WTC11 (cell line): ENCODE results near the gene ADAM8.

Experiments
- ATF1 ChIP-seq: sonication (generic); formaldehyde crosslinking; IDR thresholded peaks from 2 replicates; pipeline ENCODE4 v1.8.1; 2023; ENCODE audit warnings: mild to moderate bottlenecking, moderate library complexity, missing genetic modification reagents
- KAT7 ChIP-seq: sonication (generic); formaldehyde crosslinking; IDR thresholded peaks from 2 replicates; pipeline ENCODE4 v1.8.1; 2023; ENCODE audit warnings: missing genetic modification reagents, mild to moderate bottlenecking, borderline replicate concordance
- NFE2L1 ChIP-seq: sonication (generic); formaldehyde crosslinking; IDR thresholded peaks from 2 replicates; pipeline ENCODE4 v1.8.1; 2023; ENCODE audit warnings: missing genetic modification reagents
- SP1 ChIP-seq: sonication (generic); formaldehyde crosslinking; conservative IDR thresholded peaks from 2 replicates; pipeline ENCODE4 v1.8.1; 2022; ENCODE audit warnings: missing genetic modification reagents
- ZNF416 ChIP-seq: fragments of 250-450 bp; sonication (Bioruptor Pico); IDR thresholded peaks from 2 replicates; pipeline ENCODE4 v1.9.0; 2021; ENCODE audit warnings: mild to moderate bottlenecking, inconsistent platforms
- TF ChIP-seq, protein P1 (sequence below): sonication (generic); formaldehyde crosslinking; IDR thresholded peaks from 2 replicates; pipeline ENCODE4 v1.8.0; 2023; ENCODE audit warnings: missing genetic modification reagents
- TF ChIP-seq, protein P2 (sequence below): sonication (generic); formaldehyde crosslinking; IDR thresholded peaks from 2 replicates; pipeline ENCODE4 v1.8.1; 2022; ENCODE audit warnings: missing genetic modification reagents, borderline replicate concordance
- TF ChIP-seq, protein P3 (sequence below): fragments of 200-600 bp; IDR thresholded peaks from 2 replicates; pipeline ENCODE4 v1.8.0; 2022; ENCODE audit warnings: antibody characterized with exemption
- TF ChIP-seq, protein P4 (sequence below): sonication (generic); formaldehyde crosslinking; IDR thresholded peaks from 2 replicates; pipeline ENCODE4 v1.8.0; 2022; ENCODE audit warnings: mild to moderate bottlenecking, missing genetic modification reagents
- TF ChIP-seq, protein P5 (sequence below): fragments of 250-450 bp; sonication (Bioruptor Pico); IDR thresholded peaks from 2 replicates; pipeline ENCODE4 v2.1.2; 2022; ENCODE audit warnings: mild to moderate bottlenecking, moderate library complexity
- TF ChIP-seq, protein P6 (sequence below): sonication (generic); formaldehyde crosslinking; IDR thresholded peaks from 2 replicates; pipeline ENCODE4 v1.8.0; 2022; ENCODE audit warnings: mild to moderate bottlenecking, missing genetic modification reagents

DNA sequence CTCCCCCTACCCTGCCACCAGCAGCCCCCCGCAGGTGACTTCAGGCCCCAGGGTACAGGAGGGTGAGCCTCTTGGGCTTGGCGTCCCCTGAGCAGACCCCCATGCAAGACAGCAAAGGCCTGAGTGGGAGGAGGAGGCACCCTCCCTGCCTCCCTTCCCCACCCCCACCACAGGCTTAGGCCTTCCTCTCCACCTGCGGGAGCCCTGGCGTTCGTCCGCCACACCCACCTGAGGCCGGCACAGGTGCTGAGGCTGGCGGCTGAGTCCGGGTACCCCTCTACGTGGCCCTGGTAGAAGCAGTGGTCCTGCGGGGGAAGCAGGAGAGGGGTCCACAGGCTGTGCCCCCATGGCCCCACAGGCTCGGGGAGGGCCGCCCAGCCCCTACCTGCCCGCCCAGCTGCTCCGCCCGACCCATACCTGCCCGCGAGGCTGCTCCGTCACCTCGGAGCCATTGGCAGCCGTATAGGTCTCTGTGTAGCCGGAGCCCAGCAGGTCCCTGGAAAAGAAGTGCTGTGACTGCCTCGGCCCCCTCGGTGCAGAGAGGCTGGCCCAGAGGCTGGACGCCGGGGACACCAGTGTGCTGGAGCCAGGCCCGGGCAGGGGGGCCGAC lies 3.0 kb downstream of the ADAM8 start:
- TF ChIP-seq, protein P1, sequence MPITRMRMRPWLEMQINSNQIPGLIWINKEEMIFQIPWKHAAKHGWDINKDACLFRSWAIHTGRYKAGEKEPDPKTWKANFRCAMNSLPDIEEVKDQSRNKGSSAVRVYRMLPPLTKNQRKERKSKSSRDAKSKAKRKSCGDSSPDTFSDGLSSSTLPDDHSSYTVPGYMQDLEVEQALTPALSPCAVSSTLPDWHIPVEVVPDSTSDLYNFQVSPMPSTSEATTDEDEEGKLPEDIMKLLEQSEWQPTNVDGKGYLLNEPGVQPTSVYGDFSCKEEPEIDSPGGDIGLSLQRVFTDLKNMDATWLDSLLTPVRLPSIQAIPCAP (CRISPR knock-in tag), result no peak
- TF ChIP-seq, protein P2, sequence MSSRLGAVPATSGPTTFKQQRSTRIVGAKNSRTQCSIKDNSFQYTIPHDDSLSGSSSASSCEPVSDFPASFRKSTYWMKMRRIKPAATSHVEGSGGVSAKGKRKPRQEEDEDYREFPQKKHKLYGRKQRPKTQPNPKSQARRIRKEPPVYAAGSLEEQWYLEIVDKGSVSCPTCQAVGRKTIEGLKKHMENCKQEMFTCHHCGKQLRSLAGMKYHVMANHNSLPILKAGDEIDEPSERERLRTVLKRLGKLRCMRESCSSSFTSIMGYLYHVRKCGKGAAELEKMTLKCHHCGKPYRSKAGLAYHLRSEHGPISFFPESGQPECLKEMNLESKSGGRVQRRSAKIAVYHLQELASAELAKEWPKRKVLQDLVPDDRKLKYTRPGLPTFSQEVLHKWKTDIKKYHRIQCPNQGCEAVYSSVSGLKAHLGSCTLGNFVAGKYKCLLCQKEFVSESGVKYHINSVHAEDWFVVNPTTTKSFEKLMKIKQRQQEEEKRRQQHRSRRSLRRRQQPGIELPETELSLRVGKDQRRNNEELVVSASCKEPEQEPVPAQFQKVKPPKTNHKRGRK, result no peak
- no peak for TF ChIP-seq SP1
- TF ChIP-seq, protein P3, sequence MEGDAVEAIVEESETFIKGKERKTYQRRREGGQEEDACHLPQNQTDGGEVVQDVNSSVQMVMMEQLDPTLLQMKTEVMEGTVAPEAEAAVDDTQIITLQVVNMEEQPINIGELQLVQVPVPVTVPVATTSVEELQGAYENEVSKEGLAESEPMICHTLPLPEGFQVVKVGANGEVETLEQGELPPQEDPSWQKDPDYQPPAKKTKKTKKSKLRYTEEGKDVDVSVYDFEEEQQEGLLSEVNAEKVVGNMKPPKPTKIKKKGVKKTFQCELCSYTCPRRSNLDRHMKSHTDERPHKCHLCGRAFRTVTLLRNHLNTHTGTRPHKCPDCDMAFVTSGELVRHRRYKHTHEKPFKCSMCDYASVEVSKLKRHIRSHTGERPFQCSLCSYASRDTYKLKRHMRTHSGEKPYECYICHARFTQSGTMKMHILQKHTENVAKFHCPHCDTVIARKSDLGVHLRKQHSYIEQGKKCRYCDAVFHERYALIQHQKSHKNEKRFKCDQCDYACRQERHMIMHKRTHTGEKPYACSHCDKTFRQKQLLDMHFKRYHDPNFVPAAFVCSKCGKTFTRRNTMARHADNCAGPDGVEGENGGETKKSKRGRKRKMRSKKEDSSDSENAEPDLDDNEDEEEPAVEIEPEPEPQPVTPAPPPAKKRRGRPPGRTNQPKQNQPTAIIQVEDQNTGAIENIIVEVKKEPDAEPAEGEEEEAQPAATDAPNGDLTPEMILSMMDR, result no peak
- TF ChIP-seq, protein P4, sequence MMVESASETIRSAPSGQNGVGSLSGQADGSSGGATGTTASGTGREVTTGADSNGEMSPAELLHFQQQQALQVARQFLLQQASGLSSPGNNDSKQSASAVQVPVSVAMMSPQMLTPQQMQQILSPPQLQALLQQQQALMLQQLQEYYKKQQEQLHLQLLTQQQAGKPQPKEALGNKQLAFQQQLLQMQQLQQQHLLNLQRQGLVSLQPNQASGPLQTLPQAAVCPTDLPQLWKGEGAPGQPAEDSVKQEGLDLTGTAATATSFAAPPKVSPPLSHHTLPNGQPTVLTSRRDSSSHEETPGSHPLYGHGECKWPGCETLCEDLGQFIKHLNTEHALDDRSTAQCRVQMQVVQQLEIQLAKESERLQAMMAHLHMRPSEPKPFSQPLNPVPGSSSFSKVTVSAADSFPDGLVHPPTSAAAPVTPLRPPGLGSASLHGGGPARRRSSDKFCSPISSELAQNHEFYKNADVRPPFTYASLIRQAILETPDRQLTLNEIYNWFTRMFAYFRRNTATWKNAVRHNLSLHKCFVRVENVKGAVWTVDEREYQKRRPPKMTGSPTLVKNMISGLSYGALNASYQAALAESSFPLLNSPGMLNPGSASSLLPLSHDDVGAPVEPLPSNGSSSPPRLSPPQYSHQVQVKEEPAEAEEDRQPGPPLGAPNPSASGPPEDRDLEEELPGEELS, result no peak
- TF ChIP-seq, protein P5, sequence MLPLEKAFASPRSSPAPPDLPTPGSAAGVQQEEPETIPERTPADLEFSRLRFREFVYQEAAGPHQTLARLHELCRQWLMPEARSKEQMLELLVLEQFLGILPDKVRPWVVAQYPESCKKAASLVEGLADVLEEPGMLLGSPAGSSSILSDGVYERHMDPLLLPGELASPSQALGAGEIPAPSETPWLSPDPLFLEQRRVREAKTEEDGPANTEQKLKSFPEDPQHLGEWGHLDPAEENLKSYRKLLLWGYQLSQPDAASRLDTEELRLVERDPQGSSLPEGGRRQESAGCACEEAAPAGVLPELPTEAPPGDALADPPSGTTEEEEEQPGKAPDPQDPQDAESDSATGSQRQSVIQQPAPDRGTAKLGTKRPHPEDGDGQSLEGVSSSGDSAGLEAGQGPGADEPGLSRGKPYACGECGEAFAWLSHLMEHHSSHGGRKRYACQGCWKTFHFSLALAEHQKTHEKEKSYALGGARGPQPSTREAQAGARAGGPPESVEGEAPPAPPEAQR (CRISPR knock-in tag), result no peak
- no peak for TF ChIP-seq KAT7 (CRISPR knock-in tag)
- TF ChIP-seq, protein P6, sequence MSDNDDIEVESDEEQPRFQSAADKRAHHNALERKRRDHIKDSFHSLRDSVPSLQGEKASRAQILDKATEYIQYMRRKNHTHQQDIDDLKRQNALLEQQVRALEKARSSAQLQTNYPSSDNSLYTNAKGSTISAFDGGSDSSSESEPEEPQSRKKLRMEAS (CRISPR knock-in tag), result no peak
- TF ChIP-seq ZNF416 (CRISPR knock-in tag), result no peak
- no peak for TF ChIP-seq NFE2L1 (CRISPR knock-in tag)
- no peak for TF ChIP-seq ATF1 (CRISPR knock-in tag)
